HG02571 (cell line): Measurements from ENCODE around the gene CDK11B.

Experiments
- ATAC-seq: cut with Tn5 transposase; IDR thresholded peaks from one replicate; pipeline ENCODE4 v1.9.1; 2021; ENCODE audit warnings: mild to moderate bottlenecking, moderate library complexity; ENCODE audit not compliant: unreplicated experiment

CDK11B gene

DNA sequence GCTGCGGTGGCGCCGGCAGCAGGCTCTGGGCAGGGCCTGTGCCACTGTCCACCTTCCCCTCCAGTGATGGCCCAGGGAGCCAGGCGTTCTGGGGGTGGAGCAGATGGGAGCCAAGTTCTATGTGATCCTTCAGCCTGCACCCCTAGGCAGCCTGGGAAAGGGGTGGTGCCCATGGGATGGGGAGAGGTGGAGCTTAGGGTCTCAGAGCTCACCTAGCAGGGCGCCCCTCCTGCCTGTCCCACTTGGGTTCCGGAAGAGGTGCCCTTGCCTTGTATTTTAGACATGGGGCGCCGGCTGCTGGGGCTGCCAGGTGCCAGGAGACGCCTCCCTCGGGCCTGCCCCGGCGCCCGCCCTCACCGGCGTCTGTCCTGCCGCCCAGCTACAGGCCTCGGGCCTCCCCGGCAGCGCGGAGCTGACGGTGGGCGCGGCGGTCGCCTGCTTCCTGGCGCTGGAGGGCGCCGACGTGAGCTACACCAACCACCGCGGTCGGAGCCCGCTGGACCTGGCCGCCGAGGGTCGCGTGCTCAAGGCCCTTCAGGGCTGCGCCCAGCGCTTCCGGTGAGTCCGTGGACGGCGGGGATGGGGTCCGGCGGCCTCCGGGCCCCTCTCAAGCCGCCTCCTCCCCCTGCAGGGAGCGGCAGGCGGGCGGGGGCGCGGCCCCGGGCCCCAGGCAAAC, 29.9 kb downstream of the CDK11B start:
- ATAC-seq = no peak

DNA sequence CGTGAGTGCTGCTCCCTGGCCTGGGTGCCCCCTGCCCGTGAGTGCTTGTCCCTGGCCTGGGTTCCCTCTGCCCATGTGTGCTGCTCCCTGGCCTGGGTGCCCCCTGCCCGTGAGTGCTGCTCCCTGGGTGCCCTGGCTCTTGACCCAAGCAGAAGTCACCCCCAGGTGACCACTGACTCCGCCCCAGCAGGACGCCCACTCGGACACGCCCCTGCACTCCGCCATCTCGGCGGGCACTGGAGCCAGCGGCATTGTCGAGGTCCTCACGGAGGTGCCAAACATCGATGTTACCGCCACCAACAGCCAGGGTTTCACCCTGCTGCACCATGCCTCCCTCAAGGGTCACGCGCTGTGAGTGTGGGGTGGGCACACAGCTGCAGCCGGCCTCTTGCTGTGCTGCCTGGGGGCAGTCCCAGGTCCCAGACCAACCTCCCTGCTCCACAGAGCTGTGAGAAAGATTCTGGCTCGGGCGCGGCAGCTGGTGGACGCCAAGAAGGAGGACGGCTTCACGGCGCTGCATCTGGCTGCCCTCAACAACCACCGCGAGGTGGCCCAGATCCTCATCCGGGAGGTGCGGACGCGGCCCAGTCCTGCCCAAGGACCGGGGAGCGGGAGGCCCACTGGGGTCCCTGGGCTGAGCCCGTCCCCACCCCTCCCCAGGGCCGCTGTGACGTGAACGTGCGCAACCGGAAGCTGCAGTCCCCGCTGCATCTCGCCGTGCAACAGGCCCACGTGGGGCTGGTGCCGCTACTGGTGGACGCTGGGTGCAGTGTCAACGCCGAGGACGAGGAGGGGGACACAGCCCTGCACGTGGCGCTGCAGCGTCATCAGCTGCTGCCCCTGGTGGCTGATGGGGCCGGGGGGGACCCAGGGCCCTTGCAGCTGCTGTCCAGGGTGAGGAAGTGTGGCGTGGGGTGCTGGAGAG, 30.7 kb downstream of the CDK11B start:
- ATAC-seq = no peak

DNA sequence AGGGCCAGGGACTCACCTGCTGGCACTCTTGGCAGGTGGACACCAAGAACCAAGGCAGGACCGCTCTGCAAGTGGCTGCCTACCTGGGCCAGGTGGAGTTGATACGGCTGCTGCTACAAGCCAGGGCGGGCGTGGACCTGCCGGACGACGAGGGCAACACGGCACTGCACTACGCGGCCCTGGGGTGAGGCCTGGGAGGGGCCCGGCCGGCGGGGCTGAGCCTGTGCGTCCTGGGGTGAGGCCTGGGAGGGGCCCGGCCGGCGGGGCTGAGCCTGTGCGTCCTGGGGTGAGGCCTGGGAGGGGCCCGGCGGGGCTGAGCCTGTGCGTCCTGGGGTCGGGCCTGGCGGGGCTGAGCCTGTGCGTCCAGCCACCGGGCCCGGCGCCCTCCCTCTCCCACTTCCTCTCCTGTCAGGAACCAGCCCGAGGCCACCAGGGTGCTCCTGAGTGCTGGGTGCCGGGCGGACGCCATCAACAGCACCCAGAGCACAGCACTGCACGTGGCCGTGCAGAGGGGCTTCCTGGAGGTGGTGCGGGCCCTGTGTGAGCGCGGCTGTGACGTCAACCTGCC, 31.5 kb downstream of the CDK11B start:
- no peak for ATAC-seq

DNA sequence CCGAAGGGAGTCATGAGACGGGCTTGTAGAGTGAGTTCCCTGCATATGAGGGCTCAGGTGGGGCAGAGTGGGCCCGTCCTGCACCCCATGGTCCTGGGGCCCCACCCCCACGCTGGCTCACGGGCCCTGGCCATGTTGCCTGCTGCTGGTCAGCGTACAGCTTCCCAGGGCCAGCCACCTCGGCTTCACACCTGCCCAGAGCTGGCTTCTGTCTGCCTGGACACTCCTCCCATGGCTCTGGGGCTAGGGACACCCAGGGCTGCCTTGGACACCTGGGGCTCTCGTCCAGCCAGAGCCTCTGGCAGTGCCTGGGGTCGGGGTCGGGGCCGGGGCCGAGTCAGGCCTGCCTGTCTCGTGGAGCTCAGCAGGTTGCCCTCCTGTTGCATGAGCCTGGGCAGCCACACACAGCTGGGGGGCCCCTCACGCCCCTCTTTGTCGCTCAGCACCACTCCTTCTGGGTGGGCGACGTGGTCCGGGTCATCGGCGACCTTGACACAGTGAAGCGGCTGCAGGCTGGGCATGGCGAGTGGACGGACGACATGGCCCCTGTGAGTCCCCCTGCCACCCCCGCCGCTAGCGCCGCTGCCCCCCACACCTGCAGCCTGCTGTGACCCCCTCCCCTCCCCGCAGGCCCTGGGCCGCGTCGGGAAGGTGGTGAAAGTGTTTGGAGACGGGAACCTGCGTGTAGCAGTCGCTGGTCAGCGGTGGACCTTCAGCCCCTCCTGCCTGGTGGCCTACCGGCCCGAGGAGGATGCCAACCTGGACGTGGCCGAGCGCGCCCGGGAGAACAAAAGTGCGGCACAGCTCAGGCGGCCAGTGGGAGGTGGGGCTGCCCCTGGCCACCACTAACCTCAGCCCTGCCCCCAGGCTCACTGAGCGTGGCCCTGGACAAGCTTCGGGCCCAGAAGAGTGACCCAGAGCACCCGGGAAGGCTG, 32.3 kb downstream of the CDK11B start:
- ATAC-seq = no peak

DNA sequence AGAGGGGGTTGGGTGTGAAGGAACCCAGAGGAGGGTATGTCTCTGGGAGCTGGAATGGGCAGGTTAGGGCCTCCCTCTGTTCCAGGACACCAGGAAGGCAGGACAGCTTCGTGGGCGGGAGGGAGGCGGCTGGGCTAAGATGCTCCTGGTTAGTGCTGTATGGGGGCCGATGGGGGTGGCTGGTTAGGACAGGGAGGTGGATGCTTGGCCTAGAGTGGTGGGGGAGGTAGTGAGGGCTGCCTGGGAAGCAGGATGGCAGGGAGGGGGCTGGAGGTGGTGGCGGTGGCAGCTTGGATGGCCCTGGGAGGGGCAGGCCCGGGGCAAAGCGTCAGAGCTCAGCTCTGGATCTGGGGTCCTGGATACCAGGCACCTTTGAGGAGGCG, 33.0 kb downstream of the CDK11B start:
- ATAC-seq = no peak

DNA sequence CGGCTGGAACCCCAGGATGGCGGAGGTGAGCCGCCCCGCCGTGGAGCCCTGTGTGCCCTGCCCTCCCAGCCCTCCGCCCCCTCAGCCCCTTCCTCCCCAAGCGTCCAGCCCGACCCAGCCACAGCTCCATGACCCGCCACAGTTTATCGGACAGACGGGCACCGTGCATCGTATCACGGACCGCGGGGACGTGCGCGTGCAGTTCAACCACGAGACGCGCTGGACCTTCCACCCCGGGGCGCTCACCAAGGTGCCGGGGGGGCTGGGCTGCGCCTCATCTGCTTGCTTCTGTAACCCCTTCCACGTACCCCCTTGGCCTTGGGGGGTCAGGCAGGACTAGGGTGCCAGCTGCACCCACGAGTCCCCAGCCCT, 33.4 kb downstream of the CDK11B start:
- ATAC-seq = no peak

DNA sequence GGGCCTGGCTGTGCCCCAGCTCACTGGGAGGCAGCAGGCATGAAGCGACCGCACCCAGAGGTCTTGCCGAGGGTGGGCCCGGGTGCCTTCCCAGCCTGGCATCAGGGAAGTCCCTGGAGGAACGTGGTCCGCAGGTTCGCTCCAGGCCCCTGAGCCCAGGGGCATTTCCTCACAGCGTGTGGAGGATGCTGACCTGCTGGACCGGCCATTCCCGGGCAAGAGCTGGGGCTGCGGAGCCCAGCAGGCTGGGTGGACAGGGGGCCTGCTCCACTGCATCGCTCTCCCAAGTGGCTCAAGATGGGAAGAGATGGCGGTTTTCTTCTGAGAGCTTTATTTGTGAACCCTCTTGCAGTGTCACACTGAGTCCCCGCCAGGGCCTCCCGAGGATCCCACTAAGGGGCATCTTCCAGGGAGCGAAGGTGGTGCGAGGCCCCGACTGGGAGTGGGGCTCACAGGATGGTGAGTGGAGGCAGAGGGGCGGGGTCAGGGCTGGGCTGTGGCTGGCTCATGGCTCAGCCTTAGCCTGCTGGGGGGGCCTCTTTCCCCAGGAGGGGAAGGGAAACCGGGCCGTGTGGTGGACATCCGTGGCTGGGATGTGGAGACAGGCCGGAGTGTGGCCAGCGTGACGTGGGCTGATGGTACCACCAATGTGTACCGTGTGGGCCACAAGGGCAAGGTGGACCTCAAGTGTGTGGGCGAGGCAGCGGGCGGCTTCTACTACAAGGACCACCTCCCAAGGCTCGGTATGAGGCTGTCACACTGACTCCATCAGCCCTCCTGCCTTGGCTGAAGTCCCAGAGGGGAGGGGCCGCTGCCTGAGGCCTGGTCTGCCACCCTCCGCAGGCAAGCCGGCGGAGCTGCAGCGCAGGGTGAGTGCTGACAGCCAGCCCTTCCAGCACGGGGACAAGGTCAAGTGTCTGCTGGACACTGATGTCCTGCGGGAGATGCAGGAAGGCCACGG, 34.1 kb downstream of the CDK11B start:
- no peak for ATAC-seq

DNA sequence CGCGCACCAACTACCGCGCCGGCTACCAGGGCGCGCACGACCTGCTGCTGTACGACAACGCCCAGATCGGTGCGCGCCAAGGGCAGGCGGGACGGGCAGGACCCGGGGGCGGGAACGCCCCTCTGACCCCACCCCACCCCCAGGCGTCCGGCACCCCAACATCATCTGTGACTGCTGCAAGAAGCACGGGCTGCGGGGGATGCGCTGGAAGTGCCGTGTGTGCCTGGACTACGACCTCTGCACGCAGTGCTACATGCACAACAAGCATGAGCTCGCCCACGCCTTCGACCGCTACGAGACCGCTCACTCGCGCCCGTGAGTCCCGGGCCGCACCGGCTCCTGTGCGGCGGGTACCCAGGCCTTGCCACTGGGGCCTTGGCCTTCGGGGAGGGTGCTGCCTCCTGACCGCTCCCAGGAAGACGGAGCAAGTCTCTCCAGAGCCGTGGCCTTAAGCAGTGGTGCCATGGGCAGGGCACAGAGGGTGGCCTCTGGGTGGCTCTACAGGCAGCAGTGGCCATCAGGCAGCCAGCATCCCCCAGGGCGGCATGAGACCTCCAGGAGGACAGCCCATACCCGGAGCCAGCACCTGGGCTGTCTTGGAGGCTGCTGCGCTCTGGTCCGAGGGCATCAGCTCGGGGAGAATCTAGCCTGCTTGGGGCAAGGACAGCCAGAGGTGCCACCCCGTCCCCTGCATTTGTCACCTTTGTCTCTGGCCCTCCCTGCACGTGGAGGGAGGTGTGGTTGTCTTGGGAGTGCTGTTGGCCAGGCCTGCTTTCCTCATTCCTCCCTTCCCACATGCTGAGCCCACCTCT, 35.0 kb downstream of the CDK11B start:
- no peak for ATAC-seq

DNA sequence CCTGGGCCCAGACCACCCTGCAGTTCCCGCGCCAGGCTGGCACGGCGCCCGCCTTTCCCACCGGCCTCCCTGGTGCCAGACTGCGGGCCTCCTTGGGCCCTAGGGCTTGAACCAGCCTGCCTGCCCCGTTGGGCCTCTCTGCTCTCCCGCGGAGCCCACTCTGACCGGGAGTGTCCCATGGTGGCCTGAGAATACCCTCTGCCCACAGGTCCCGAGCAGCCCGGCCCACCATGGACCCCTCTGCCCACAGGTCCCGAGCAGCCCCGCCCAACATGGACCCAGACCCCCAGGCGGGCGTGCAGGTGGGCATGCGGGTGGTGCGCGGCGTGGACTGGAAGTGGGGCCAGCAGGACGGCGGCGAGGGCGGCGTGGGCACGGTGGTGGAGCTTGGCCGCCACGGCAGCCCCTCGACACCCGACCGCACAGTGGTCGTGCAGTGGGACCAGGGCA, 35.6 kb downstream of the CDK11B start:
- ATAC-seq = no peak

DNA sequence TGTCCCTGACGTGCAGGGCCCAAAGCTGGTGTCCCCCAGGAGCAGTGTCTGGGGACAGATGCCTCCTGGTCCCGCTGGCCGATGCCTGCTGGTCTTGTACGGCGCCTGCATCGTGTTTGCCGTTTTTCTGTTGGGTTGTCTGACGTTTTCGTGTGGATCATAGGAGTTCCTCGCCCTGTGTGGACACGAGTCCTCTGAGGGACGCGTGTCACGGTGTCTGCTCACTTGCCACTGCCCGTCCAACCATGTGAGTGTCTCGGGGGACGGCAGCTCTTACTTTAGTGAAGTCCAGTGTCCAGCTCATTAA, 36.1 kb downstream of the CDK11B start:
- no peak for ATAC-seq

DNA sequence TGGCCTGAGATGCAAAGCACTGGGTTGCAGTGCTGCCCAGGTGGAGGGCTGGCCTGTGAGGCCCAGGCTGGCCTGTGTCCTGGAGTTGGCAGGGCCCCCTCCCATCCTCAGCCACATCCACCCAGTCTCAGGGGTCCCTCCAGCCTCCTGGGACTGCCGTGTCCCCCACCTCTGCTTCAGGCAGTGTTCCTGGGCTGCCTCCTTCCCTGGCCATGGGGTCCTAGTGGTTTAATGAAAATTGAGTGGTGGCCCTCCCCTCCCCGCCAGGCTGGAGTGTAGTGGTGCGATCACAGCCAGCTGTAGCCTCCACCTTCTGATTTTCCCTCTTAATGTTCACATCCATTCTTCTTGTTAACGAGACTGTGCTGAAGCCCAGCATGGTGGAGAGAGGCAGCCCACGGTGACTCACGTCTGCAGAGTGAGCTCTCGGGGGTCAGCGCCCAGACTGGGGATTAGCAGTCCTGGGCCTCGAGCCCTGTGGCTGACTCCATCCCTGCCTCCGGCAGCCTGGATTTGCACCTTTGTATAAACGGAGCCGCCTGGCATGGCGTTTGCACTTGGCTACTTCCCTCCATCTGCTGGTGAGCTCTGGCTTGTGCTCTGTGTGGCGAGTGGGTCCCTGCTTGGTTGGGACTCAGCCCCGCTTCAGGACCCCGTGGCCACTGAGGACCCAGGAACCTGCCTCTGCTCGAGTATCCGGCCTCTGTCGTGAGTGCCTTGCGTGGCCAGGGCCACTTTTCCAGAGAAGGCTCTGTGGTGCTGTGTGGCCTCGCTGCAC, 36.6 kb downstream of the CDK11B start:
- no peak for ATAC-seq

DNA sequence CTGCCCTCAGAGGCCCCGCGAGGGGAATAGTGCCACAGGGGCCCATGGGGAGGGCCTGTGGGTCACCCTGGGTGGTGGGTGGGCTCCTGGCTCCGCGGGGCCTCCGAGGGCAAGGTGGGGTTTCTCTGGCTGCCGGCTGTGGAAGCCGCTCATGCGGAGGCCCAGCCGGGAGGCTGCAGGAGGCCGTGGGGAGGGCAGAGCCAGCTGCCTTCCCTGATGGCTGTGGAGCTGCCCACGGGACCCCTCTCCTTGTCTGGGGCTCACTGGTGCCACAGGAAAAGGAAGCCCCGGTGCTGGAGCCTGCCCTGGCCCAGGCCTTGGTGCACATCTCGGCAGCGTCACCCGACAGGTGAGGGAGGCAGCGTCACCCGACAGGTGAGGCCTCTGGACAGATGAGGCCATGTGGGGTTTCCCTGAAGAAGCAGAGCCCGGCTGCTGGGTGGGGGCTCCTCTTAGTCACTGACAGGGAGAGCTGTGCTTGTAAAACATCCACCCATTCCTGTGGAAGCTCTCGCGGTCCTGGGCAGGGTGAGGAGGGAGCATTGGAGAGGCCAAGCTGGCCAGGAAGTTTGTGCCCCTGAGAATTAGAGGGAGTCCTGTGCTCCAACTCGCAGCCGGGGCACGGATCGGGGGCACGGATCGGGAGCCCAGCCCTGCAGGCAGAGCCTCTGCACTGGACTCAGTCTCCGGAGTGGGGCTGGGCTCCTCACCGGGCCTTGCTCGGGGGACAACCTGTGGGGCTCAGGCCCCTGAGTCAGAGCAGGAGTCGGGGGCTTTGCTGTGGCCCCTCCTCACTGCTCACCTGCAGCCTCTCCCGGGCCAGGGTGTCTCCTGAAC, 37.4 kb downstream of the CDK11B start:
- no peak for ATAC-seq

DNA sequence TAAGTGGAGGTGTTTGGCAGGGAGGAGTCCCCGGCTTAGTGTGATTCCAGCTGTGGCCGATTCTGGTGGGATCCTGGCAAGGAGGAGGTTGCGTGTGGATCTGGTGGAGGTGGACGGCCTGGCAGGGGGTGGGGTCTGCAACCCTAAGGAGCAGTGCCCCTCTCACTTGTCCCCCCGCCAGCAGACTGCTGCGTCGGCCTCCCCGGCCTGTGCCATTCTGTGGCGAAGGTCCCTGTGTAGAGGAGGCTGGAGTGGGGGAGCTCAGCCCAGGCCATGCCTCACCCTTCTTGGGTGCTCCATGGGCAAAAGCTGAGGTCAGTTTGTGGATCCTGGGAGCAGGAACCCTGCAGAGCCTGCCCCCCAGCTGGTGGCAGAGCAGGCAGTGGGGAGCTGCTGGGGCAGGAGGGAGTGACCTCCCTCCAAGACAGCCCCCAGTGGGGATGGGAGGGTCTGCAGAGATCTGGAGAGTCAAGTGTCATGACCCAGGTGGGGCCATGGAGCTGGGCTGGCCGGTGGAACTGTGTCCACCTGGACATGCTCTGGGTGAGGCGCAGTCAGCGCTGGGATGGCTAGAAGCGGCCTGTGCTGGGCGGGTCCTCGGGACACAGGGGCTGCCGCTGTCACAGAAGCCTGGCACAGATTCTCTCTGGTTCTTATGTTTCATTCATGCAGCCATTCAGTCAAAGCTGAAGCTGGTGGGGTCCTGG, 38.2 kb downstream of the CDK11B start:
- no peak for ATAC-seq

DNA sequence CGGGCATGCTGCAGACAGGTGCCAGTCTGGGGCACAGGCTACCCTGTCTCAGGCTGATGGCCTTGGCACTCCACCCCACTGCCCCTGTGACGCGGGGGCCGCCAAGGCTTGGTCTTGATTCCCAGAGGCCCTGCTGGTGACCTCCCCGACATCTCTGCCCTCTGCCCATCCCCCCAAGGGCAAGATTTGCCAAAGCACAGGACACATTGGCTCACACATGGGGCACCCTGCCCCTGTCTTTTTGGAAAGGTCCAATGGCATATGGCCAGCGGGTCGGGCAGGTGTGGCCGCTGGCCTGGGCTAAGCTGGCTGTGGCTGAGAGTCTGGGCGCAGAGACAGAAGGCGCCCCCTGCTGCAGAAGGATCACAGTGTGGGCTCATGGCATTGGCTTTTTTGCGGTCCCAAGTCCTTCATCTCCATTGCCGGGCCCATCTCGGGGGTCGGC, 38.9 kb downstream of the CDK11B start:
- no peak for ATAC-seq

DNA sequence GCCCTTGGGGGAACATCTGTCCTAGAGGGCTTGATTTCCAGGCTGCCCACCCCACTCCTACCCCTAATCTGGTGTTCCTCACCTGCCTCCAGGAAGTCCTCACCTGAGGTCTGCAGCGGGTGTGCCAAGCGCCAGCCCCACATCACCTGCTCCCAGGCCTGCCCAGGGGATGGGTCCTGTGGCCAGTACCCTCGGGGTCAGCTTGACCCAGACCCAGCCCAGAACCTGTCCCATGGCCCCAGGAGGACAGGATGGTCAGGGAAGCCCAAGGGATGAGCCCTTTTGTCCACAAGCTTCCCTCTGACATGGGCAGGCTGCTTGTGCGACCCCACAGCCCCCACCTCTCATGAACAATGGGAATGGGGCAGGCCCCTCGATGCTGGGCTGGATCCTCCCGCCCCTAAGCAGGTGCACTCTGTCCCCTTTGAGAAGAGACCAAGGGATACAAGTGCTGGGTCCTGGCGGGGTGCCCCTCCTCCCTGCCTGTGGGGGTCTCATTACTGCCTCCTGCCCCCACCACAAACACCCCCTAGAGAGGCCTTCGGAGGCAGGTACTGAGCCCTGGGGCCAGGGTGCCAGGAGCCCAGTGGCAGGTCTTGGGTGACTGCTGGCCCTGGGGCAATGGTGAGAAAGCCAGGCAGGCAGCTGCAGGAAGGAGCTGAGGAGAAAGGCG, 40.3 kb downstream of the CDK11B start:
- no peak for ATAC-seq

DNA sequence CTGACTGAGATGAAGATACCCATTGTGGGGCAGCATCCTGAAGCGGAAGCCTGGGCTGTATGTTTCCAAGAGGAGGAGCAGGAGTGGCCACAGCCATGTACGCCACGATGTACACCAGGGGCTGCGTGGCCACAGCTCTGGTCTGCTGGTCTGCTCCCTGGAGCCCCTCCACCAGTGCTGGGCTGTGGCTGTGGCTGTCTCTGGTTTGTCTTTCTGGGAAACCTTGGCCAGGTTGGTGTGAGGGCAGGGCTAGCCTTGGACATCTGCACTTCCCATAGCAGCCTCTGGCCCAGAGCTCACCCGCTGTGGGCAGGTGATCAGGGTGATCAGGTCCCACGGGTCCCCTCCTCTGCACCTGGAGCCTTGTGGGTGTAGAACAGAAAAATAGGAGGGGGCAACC, 40.9 kb downstream of the CDK11B start:
- no peak for ATAC-seq
